Tibial nerve (tissue), 4 donors: ENCODE results near the gene RFPL4A. TPM values are rescaled to one million over a fixed set of nuclear protein-coding genes. Genes with fewer than 3 reads are reported as not detected.
"Not testable (repeated sequence)": the region's sequence is repeated elsewhere in the genome, so short reads cannot be mapped to it uniquely, and the experiment has no call there.

Experiments
- DNase-seq, 2 donors: peaks; one replicate each; pipeline ENCODE4 v3.0.0-alpha.2; 2019; ENCODE audit warnings: low spot score in 2 of 2
- H3K27ac ChIP-seq, 4 donors: fragments of 200-600 bp; sonication (generic) in 3 of 4; one replicate each; pipeline ENCODE4 v1.5.1; 2017 to 2019; ENCODE audit warnings: mild to moderate bottlenecking in 1 of 4
- H3K27me3 ChIP-seq, 2 donors: fragments of 200-600 bp; sonication (generic) in 1 of 2; one replicate each; pipeline versions ENCODE4 v1.5.1 to v1.6.0; 2017 to 2019
- H3K36me3 ChIP-seq, 3 donors: fragments of 200-600 bp; sonication (generic); one replicate each; pipeline ENCODE4 v1.5.1; 2018 to 2019
- H3K4me1 ChIP-seq, 4 donors: fragments of 200-600 bp; sonication (generic) in 3 of 4; one replicate each; pipeline ENCODE4 v1.5.1; 2017 to 2019
- H3K4me3 ChIP-seq, 4 donors: fragments of 200-600 bp; sonication (generic) in 3 of 4; one replicate each; pipeline ENCODE4 v1.5.1; 2017 to 2019; ENCODE audit warnings: mild to moderate bottlenecking in 1 of 4, moderate library complexity in 1 of 4
- H3K9me3 ChIP-seq, 4 donors: fragments of 200-600 bp; sonication (generic) in 3 of 4; one replicate each; pipeline ENCODE4 v1.5.1; 2017 to 2019
- CTCF ChIP-seq, 5 experiments: fragments of 200-600 bp in 3 of 5; fragments of 450-650 bp in 2 of 5; sonication (generic) in 3 of 5; IDR thresholded peaks; one replicate each; pipeline ENCODE4 v1.5.1; 2016 to 2019; ENCODE audit warnings: antibody characterized with exemption in 5 of 5, mild to moderate bottlenecking in 3 of 5, moderate library complexity in 2 of 5
- EP300 ChIP-seq, 2 donors: sonication (generic); formaldehyde crosslinking; IDR thresholded peaks; one replicate each; pipeline ENCODE4 v1.6.1; 2017; ENCODE audit warnings: antibody characterized with exemption in 2 of 2, mild to moderate bottlenecking in 1 of 2
- POLR2A ChIP-seq, 2 donors: fragments of 450-650 bp; IDR thresholded peaks; one replicate each; pipeline ENCODE4 v1.6.1; 2017; ENCODE audit warnings: antibody characterized with exemption in 2 of 2, mild to moderate bottlenecking in 2 of 2, moderate library complexity in 2 of 2
- WGBS, 2 donors: methylation state at CpG; one replicate each; pipeline ENCODE4 v1.1.5; 2018; 5-methylcytosine and 5-hydroxymethylcytosine counted together
- total RNA-seq, 4 donors: library from RNA; depleted of rRNA; stranded (reverse); fragments of >200 nt; gene quantifications; one replicate each; pipeline ENCODE4 v1.1.0, GENCODE V29; 2016

Gene RFPL4A
- total RNA-seq, 4 donors from 2014 or later = 1.2 TPM; not detected in 3

DNA sequence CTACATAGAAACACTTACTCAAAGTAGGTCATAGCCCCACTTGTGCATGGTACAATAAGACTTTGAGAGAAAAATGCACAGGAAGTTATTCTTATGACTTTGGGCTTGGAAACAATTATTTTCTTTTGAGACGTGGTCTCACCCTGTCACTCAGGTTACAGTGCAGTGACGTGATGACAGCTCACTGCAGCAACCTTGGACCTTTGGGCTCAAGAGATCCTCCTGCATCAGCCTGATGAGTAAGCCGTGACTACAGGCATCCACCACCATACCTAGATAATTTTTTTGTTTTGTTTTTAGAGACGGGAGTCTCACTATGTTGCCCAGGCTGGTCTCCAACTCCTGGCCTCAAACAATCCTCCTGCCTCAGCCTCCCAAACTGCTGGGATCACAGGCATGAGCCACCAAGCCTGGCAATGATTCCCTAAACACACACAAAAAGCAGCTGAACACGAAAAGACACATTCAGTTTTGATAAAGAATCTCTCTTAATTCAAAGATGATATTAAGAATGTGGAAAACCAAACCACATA is 38.6 kb upstream of the RFPL4A start:
- Histone ChIP-seq H3K9me3 (peaks cover 0 to 33% (median 0%) of the 10 kb centered on the region in 4 donors), H3K27me3 (peaks cover 0 to 1% of the 10 kb centered on the region in 2 donors)
- 66 to 78% methylated on average over 5 of the region's 5 CpGs for WGBS, 2 donors

DNA sequence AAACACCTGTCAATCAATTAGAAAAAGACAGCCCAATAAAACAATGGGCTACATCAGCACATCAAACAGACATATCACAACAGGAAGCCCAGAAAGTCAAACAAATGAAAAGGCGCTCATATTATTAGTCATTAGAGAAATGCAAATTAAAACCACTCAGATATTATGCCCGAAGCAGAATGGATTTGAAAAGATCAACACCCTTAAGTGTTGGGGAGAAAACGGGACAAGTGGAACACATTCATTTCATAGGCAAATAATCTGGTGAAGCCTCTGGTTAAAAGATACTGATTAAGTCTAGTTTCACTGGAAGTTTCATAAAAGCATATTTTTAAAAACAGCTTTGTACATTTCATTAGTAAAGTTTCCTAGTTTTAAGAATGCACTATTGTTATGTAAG is 38.1 kb upstream of the RFPL4A start:
- H3K9me3 ChIP-seq = peaks cover 0 to 33% (median 0%) of the 10 kb centered on the region in 4 donors
- no peaks in the 10 kb centered on the region for H3K4me1 ChIP-seq
- H3K27me3 ChIP-seq = no peaks in the 10 kb centered on the region
- WGBS, 2 donors = 89 to 92% methylated on average over 3 of the region's 3 CpGs
- no peaks in the 10 kb centered on the region for H3K36me3 ChIP-seq
- TF ChIP-seq EP300 (IDR thresholded peaks at IDR 0.05) (no peak), POLR2A (IDR thresholded peaks at IDR 0.05) (no peak), CTCF (IDR thresholded peaks at IDR 0.05) (no peak)
- no peak overlapping the region for H3K27ac ChIP-seq
- DNase-seq = no peak
- no peak overlapping the region for H3K4me3 ChIP-seq

More for the DNA sequence above, 38.6 kb upstream of the RFPL4A start:
- no peak overlapping the region for H3K27ac ChIP-seq
- no peaks in the 10 kb centered on the region for H3K4me1 ChIP-seq
- TF ChIP-seq CTCF (IDR thresholded peaks at IDR 0.05) = no peak
- no peak for TF ChIP-seq EP300 (IDR thresholded peaks at IDR 0.05)
- no peak for TF ChIP-seq POLR2A (IDR thresholded peaks at IDR 0.05)
- no peaks in the 10 kb centered on the region for H3K36me3 ChIP-seq
- no peak for DNase-seq
- H3K4me3 ChIP-seq = no peak overlapping the region

- H3K27ac ChIP-seq = no peak overlapping the region
- no peaks in the 10 kb centered on the region for H3K27me3 ChIP-seq
- peaks cover 0 to 33% (median 0%) of the 10 kb centered on the region in 4 donors for H3K9me3 ChIP-seq
- 86 to 93% methylated on average over 8 of the region's 8 CpGs for WGBS, 2 donors
- no peaks in the 10 kb centered on the region for H3K36me3 ChIP-seq
- no peak for DNase-seq
- TF ChIP-seq POLR2A (IDR thresholded peaks at IDR 0.05) (no peak), EP300 (IDR thresholded peaks at IDR 0.05) (no peak), CTCF (IDR thresholded peaks at IDR 0.05) (no peak)
- H3K4me1 ChIP-seq = no peaks in the 10 kb centered on the region
- H3K4me3 ChIP-seq = no peak overlapping the region
These were observed 35.4 kb upstream of the RFPL4A start for GRCh38 chr19:55723491-55723890.

DNA sequence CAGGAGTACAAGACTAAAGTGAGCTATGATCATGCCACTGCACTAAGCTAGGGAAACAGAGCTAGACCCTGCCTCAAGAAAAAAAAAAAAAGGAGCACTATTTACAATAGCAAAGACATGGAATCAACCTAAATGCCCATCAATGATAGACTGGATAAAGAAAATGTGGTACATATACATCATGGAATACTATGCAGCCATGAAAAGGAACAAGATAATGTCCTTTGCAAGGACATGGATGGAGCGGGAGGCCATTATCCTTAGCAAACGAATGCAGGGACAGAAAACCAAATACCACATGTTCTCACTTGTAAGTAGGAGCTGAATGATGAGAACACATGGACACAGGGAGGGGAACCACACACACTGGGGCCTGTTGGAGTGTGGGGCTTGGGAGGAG is 28.5 kb upstream of the RFPL4A start:
- 77 to 83% methylated on average over 2 of the region's 2 CpGs for WGBS, 2 donors
- H3K4me3 ChIP-seq = not testable (repeated sequence)

DNA sequence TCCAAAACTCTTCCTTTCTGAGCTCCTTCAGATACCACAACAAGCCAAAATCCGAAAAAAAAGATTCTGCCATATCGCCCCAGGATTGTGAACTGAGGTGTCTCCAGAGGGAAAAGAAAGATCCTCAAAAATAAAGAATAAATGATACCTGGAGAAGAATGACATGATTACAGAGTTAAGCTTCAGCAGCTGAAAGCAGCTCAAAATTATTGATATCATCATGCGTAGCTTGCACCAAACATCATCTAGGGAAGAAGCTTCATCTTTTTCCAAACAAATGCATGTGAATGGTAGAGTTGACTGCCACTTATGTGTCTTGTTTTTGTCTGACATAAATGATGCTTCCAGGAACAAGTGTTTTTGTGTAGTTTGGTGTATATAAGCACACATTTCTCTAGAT is 20.6 kb upstream of the RFPL4A start, which contains the start of gene NLRP9:
TSS of gene NLRP9 (minus strand) at position 101 of the 400 bp plus-strand sequence. CDS start at position 73, 28 bp downstream.
- no peaks in the 10 kb centered on the region for H3K27me3 ChIP-seq
- no peak for DNase-seq
- no peaks in the 10 kb centered on the region for H3K4me1 ChIP-seq
- H3K27ac ChIP-seq = no peak within 1 kb of the TSS
- H3K4me3 ChIP-seq = no peak within 1 kb of the TSS
- H3K36me3 ChIP-seq = no peaks in the 10 kb centered on the region
- no peaks in the 10 kb centered on the region for H3K9me3 ChIP-seq
- TF ChIP-seq CTCF (IDR thresholded peaks at IDR 0.05) = no peak
- no peak for TF ChIP-seq EP300 (IDR thresholded peaks at IDR 0.05)
- TF ChIP-seq POLR2A (IDR thresholded peaks at IDR 0.05) = no peak
- 86 to 90% methylated on average over 3 of the region's 3 CpGs for WGBS, 2 donors

More for the DNA sequence above, 28.5 kb upstream of the RFPL4A start:
- H3K27me3 ChIP-seq, H3K36me3 ChIP-seq, H3K9me3 ChIP-seq, H3K4me1 ChIP-seq, DNase-seq, H3K27ac ChIP-seq: not testable (repeated sequence)
